HepG2 (cell line): ENCODE results near the gene APOC3. TPM values are rescaled to one million over a fixed set of nuclear protein-coding genes. Genes with fewer than 3 reads are reported as not detected.

ENCODE experiments used
- ATF2 ChIP-seq: sonication (generic); formaldehyde crosslinking; IDR thresholded peaks from 2 replicates; pipeline ENCODE4 v1.4.0; 2020; ENCODE audit warnings: missing genetic modification reagents
- DR1 ChIP-seq: sonication (generic); formaldehyde crosslinking; IDR thresholded peaks from 2 replicates; pipeline ENCODE4 v1.8.0; 2021; ENCODE audit warnings: mild to moderate bottlenecking, missing genetic modification reagents, inconsistent platforms
- ESRRA ChIP-seq: sonication (generic); formaldehyde crosslinking; IDR thresholded peaks from 2 replicates; pipeline ENCODE4 v1.5.1; 2020; ENCODE audit warnings: mild to moderate bottlenecking, low read depth, missing genetic modification reagents
- HNF1B ChIP-seq: sonication (generic); formaldehyde crosslinking; IDR thresholded peaks from 2 replicates; pipeline ENCODE4 v1.5.1; 2020; ENCODE audit warnings: mild to moderate bottlenecking, moderate library complexity, missing genetic modification reagents
- ISL2 ChIP-seq: sonication (generic); formaldehyde crosslinking; IDR thresholded peaks from 2 replicates; pipeline ENCODE4 v1.5.0; 2020; ENCODE audit warnings: missing genetic modification reagents
- KLF15 ChIP-seq: sonication (generic); formaldehyde crosslinking; IDR thresholded peaks from 2 replicates; pipeline ENCODE4 v1.8.1; 2023; ENCODE audit warnings: borderline replicate concordance, mild to moderate bottlenecking, inconsistent platforms, missing genetic modification reagents, mixed read lengths
- MAFG ChIP-seq: sonication (generic); formaldehyde crosslinking; IDR thresholded peaks from 2 replicates; pipeline ENCODE4 v1.5.1; 2020; ENCODE audit warnings: mild to moderate bottlenecking, missing genetic modification reagents
- NKX3-1 ChIP-seq: sonication (generic); formaldehyde crosslinking; IDR thresholded peaks from 2 replicates; pipeline ENCODE4 v1.5.0; 2020; ENCODE audit warnings: missing genetic modification reagents
- POLR2A ChIP-seq, 2 experiments: IDR thresholded peaks; 2 replicates each; pipeline ENCODE4 v1.6.1; 2011; ENCODE audit warnings: low read depth in 2 of 2, low read length in 2 of 2, mild to moderate bottlenecking in 1 of 2, moderate library complexity in 1 of 2; ENCODE audit not compliant: insufficient read depth in 1 of 2
- PTBP1 ChIP-seq: fragments of 200-400 bp; formaldehyde crosslinking; IDR thresholded peaks from 2 replicates; pipeline ENCODE4 v1.6.1; 2018; ENCODE audit warnings: low read length, low read depth; ENCODE audit not compliant: poor library complexity, severe bottlenecking
- RBFOX2 ChIP-seq: fragments of 200-400 bp; formaldehyde crosslinking; IDR thresholded peaks from 2 replicates; pipeline ENCODE4 v1.6.1; 2017; ENCODE audit warnings: low read depth, mild to moderate bottlenecking, low read length
- RFX3 ChIP-seq: IDR thresholded peaks from 2 replicates; pipeline ENCODE4 v1.6.1; 2016; ENCODE audit warnings: missing biosample characterization, missing genetic modification reagents
- RFX5 ChIP-seq: IDR thresholded peaks from 2 replicates; pipeline ENCODE4 v1.6.1; 2011; ENCODE audit warnings: low read depth, low read length, improper control_type of control experiment
- RNF2 ChIP-seq: fragments of 450-650 bp; conservative IDR thresholded peaks from 2 replicates; pipeline ENCODE4 v1.6.1; 2016; ENCODE audit warnings: low read depth
- RORA ChIP-seq: sonication (generic); formaldehyde crosslinking; IDR thresholded peaks from 2 replicates; pipeline ENCODE4 v1.5.0; 2020; ENCODE audit warnings: mild to moderate bottlenecking, missing genetic modification reagents, moderate library complexity
- SAFB2 ChIP-seq: sonication (generic); formaldehyde crosslinking; IDR thresholded peaks from 2 replicates; pipeline ENCODE4 v1.5.1; 2020; ENCODE audit warnings: missing genetic modification reagents, low read depth, mild to moderate bottlenecking, borderline replicate concordance
- SP140L ChIP-seq: sonication (generic); formaldehyde crosslinking; IDR thresholded peaks from 2 replicates; pipeline ENCODE4 v1.4.0; 2020; ENCODE audit warnings: missing genetic modification reagents, borderline replicate concordance
- ZBTB20 ChIP-seq: sonication (generic); formaldehyde crosslinking; IDR thresholded peaks from 2 replicates; pipeline ENCODE4 v1.8.1; 2023; ENCODE audit warnings: missing genetic modification reagents, low read depth, mild to moderate bottlenecking, borderline replicate concordance
- ZBTB21 ChIP-seq: sonication (generic); formaldehyde crosslinking; IDR thresholded peaks from 2 replicates; pipeline ENCODE4 v1.4.0; 2020; ENCODE audit warnings: missing genetic modification reagents
- ZFYVE20 ChIP-seq: sonication (generic); formaldehyde crosslinking; IDR thresholded peaks from 2 replicates; pipeline ENCODE4 v1.8.0; 2023; ENCODE audit warnings: low read depth, mild to moderate bottlenecking, moderate library complexity, missing genetic modification reagents, borderline replicate concordance
- ZNF230 ChIP-seq: sonication (generic); formaldehyde crosslinking; IDR thresholded peaks from 2 replicates; pipeline ENCODE4 v1.4.0; 2020; ENCODE audit warnings: mild to moderate bottlenecking, missing genetic modification reagents
- ZNF253 ChIP-seq: sonication (generic); formaldehyde crosslinking; IDR thresholded peaks from 2 replicates; pipeline ENCODE4 v1.8.0; 2022; ENCODE audit warnings: mild to moderate bottlenecking, missing genetic modification reagents, borderline replicate concordance
- ZNF546 ChIP-seq: sonication (generic); formaldehyde crosslinking; conservative IDR thresholded peaks from 2 replicates; pipeline ENCODE4 v1.8.1; 2023; ENCODE audit warnings: mild to moderate bottlenecking, missing genetic modification reagents
- ZNF598 ChIP-seq: sonication (generic); formaldehyde crosslinking; IDR thresholded peaks from 2 replicates; pipeline ENCODE4 v1.5.1; 2020; ENCODE audit warnings: mild to moderate bottlenecking, missing genetic modification reagents, borderline replicate concordance
- ZNF772 ChIP-seq: sonication (generic); formaldehyde crosslinking; IDR thresholded peaks from 2 replicates; pipeline ENCODE4 v1.5.0; 2020; ENCODE audit warnings: mild to moderate bottlenecking, missing genetic modification reagents
- ZNF773 ChIP-seq: sonication (generic); formaldehyde crosslinking; IDR thresholded peaks from 2 replicates; pipeline ENCODE4 v1.4.0; 2020; ENCODE audit warnings: missing genetic modification reagents, borderline replicate concordance
- polyA plus RNA-seq, 8 experiments: library from polyadenylated mRNA; depleted of rRNA in 3 of 8; stranded (reverse) in 7 of 8; unstranded in 1 of 8; fragments of >200 nt; fragmentation: Illumina TruSeq in 4 of 8; extraction: Trizol in 4 of 8; gene quantifications; 2 replicates each; pipeline versions ENCODE4 v1.2.1 to v1.2.3, GENCODE V29; 2011 to 2016; ENCODE audit warnings: low read depth in 4 of 8, missing spikeins in 1 of 8, mixed read lengths in 1 of 8; ENCODE audit not compliant: insufficient read depth in 1 of 8
- total RNA-seq, 5 experiments: library from RNA; depleted of rRNA; stranded (reverse); fragments of >200 nt; fragmentation: Illumina TruSeq; extraction: Trizol; gene quantifications; 2 replicates each; pipeline ENCODE4 v1.2.3, GENCODE V29; 2016; ENCODE audit warnings: low read depth in 1 of 5
- TF ChIP-seq, protein P1 (sequence below): sonication (generic); formaldehyde crosslinking; IDR thresholded peaks from 2 replicates; pipeline ENCODE4 v1.4.0; 2020; ENCODE audit warnings: mild to moderate bottlenecking, missing genetic modification reagents
- TF ChIP-seq, protein P2 (sequence below): sonication (generic); formaldehyde crosslinking; conservative IDR thresholded peaks from 2 replicates; pipeline ENCODE4 v1.4.0; 2020; ENCODE audit warnings: missing genetic modification reagents

The APOC3 gene
- total and polyA plus RNA-seq, 2 of the 13 experiments (the other 11 are each of a cell fraction or from before 2014, with no cell fraction given), result 314 to 687 TPM

DNA sequence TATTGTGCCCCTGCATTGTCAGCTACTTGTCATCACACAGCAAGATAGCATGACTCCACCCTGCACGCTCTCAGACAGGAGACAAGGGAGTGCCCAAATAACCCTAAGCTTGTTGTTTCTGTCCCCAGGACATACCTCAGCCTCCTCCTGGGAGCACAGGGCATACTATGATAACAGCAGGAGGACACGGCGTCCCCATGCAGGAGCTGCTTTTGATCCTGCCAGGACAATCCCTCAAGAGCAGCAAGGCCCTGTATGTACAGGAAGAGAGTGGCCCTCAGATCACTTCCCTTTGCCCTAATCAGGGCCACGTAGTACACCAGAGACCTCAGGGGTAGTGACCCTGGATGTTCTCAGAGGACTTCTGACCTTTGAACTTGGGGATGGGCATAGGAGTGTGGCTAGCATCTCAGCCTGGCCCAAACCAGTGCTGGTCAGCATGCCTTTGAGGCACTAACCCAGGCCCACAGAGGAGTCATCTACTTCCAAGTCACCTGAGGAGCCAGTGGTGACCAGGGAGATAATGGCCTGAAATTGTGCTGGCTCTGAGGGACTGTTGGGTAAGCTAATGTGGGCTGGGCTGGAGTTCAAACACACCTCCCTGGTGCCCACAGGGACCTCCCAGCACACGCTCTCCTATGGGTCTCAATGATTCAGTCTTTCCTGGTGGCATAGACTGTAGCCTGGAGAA lies 15.8 kb upstream of the APOC3 start (continued):
- no peak for TF ChIP-seq HNF1B
- TF ChIP-seq ZBTB20 (CRISPR knock-in tag), result peak; percentile 61; the same call in 1 of the 2 replicates
- no peak for TF ChIP-seq RFX3 (CRISPR knock-in tag)
- TF ChIP-seq NKX3-1 (CRISPR knock-in tag), result no peak
- no peak for TF ChIP-seq ATF2 (CRISPR knock-in tag)
- TF ChIP-seq ZNF772, result no peak
- TF ChIP-seq, protein P1, sequence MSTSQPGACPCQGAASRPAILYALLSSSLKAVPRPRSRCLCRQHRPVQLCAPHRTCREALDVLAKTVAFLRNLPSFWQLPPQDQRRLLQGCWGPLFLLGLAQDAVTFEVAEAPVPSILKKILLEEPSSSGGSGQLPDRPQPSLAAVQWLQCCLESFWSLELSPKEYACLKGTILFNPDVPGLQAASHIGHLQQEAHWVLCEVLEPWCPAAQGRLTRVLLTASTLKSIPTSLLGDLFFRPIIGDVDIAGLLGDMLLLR (CRISPR knock-in tag), result no peak
- TF ChIP-seq ZBTB21, result no peak
- TF ChIP-seq RFX5, result no peak
- TF ChIP-seq SAFB2, result no peak
- TF ChIP-seq ZFYVE20 (CRISPR knock-in tag), result no peak
- TF ChIP-seq ZNF598 (CRISPR knock-in tag), result no peak
- TF ChIP-seq ISL2, result no peak
- TF ChIP-seq SP140L (CRISPR knock-in tag), result no peak
- TF ChIP-seq ZNF773 (CRISPR knock-in tag), result no peak
- no peak for TF ChIP-seq ZNF230 (CRISPR knock-in tag)
- 0 out of 2 replicates have a peak, but pooled peaks have one; percentile 47 for TF ChIP-seq ESRRA (CRISPR knock-in tag)
- no peak for TF ChIP-seq MAFG
- TF ChIP-seq POLR2A (IDR thresholded peaks at IDR 0.05; ENCODE audit: insufficient read depth in 1 of 2, low read depth in 2 of 2, low read length in 2 of 2), result peak in 1 of 2 experiments; percentile 24; a peak in 1 of 4 replicates
- TF ChIP-seq KLF15, result no peak
- TF ChIP-seq ZNF546 (CRISPR knock-in tag), result no peak
- TF ChIP-seq, protein P2, sequence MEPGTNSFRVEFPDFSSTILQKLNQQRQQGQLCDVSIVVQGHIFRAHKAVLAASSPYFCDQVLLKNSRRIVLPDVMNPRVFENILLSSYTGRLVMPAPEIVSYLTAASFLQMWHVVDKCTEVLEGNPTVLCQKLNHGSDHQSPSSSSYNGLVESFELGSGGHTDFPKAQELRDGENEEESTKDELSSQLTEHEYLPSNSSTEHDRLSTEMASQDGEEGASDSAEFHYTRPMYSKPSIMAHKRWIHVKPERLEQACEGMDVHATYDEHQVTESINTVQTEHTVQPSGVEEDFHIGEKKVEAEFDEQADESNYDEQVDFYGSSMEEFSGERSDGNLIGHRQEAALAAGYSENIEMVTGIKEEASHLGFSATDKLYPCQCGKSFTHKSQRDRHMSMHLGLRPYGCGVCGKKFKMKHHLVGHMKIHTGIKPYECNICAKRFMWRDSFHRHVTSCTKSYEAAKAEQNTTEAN (CRISPR knock-in tag), result no peak; the same call in 1 of the 2 replicates
- no peak for TF ChIP-seq RNF2
- TF ChIP-seq RBFOX2, result no peak
- TF ChIP-seq PTBP1, result no peak
- TF ChIP-seq DR1 (CRISPR knock-in tag), result no peak
- TF ChIP-seq ZNF253 (CRISPR knock-in tag), result no peak
- no peak for TF ChIP-seq RORA (CRISPR knock-in tag)
